SJSA1 (cell line): Measurements from ENCODE around the gene CTNNBIP1. TPM values are rescaled to one million over a fixed set of nuclear protein-coding genes. Genes with fewer than 3 reads are reported as not detected.
"Not testable (repeated sequence)": the region's sequence is repeated elsewhere in the genome, so short reads cannot be mapped to it uniquely, and the experiment has no call there.

Source experiments
- DNase-seq, 2 experiments: peaks; one replicate each; pipeline ENCODE4 v3.0.0-alpha.2; 2015 to 2020; ENCODE audit warnings: low spot score in 2 of 2, low read depth in 1 of 2
- H3K27ac ChIP-seq: fragments of 250-450 bp; sonication (Bioruptor Pico); 2 replicates; pipeline ENCODE4 v1.5.1; 2020; ENCODE audit warnings: mild to moderate bottlenecking, moderate library complexity
- H3K27me3 ChIP-seq: fragments of 250-450 bp; sonication (Bioruptor Pico); replicated peaks from 2 replicates; pipeline ENCODE4 v1.5.1; 2020; ENCODE audit warnings: mild to moderate bottlenecking, moderate library complexity
- H3K36me3 ChIP-seq: fragments of 250-450 bp; sonication (Bioruptor Pico); 2 replicates; pipeline ENCODE4 v1.5.1; 2020; ENCODE audit warnings: mild to moderate bottlenecking
- H3K4me1 ChIP-seq: fragments of 250-450 bp; sonication (Bioruptor Pico); replicated peaks from 2 replicates; pipeline ENCODE4 v1.6.1; 2021; ENCODE audit warnings: mild to moderate bottlenecking
- H3K4me3 ChIP-seq: fragments of 250-450 bp; sonication (Bioruptor Pico); 2 replicates; pipeline ENCODE4 v1.5.1; 2020; ENCODE audit warnings: mild to moderate bottlenecking
- H3K9me3 ChIP-seq: fragments of 250-450 bp; sonication (Bioruptor Pico); replicated peaks from 2 replicates; pipeline ENCODE4 v1.5.1; 2020; ENCODE audit warnings: mild to moderate bottlenecking
- total RNA-seq: library from RNA; depleted of rRNA; stranded (reverse); fragments of >200 nt; shearing (Covaris generic); gene quantifications from 2 replicates; pipeline ENCODE4 v1.2.3, GENCODE V29; 2014

Gene CTNNBIP1
- total RNA-seq, 1 experiment from 2014 or later = 37.6 TPM

DNA sequence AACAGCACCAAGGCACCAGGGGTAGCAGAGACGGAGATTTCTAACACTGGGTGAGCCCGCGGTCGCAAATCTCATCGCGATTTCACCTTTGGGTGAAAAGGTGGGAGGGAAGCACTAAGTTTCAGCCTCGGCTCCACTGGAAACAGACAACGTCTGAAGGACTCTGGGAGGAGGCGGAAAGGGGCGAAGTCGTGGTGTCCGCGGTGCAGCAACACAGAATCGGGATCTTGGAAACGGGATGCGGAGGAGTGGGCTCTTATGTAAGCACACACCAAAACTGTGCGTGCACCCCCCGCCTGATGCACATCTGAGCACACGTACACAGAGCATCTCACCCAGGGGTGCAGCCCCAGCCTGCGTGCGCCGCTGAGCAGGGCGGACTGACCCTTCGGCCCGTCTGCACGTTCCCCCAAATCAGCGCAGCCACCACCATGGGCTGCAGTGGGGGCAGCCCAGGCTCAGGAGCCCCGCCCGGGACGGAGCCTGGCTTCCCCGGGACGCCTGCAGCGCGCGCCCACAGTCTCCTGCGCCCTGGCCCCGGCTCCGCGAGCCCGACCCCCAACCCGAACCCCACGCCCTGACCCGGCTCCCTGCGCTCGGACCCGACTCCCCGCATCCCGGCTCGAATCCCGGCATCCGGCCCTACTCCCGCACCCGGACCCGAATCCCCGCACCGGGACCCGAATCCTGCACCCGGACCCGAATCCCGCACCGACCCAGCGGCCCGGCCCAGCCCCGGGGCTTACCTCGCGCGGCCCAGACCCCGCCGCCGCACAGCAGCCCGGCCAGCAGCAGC lies 87.0 kb downstream of the CTNNBIP1 start:
- peak in 1 of 2 experiments; percentile 35 for DNase-seq
- Histone ChIP-seq H3K4me3 (peak overlapping the region; percentile 98), H3K27me3 (no peaks in the 10 kb centered on the region), H3K9me3 (no peaks in the 10 kb centered on the region; the same call in 1 of the 2 replicates), H3K27ac (no peak overlapping the region), H3K4me1 (peaks cover 35% of the 10 kb centered on the region), H3K36me3 (peaks cover 8% of the 10 kb centered on the region)

GRCh38 chr1:9822490-9822889 lies 87.6 kb downstream of the CTNNBIP1 start:
- peak in 1 of 2 experiments; percentile 16 for DNase-seq
- Histone ChIP-seq H3K4me3 (peak overlapping the region; percentile 98), H3K36me3 (peaks cover 8% of the 10 kb centered on the region), H3K4me1 (peaks cover 35% of the 10 kb centered on the region), H3K9me3 (no peaks in the 10 kb centered on the region; the same call in 1 of the 2 replicates), H3K27ac (no peak overlapping the region), H3K27me3 (no peaks in the 10 kb centered on the region)

DNA sequence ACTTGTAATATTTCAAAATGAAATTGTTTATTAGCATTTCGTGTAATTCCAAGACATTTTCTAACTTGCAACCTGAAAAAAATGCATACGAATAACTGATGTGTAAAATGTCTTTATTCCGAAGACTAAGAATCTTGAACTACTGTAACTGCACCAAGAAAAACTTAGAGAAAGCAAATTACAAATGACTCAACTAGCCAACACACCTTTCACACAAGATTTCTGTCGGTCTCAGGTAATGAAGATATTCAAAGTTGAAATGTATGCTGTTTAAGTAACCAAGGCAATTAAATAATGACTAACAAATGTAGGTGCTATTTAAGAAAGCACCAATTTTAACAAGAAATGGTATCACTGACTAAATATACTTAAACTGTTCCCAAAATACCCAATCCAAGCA lies 88.4 kb downstream of the CTNNBIP1 start:
- H3K36me3 ChIP-seq = peaks cover 8% of the 10 kb centered on the region
- H3K4me3 ChIP-seq = no peak overlapping the region

GRCh38 chr1:9820521-9820920 lies 89.5 kb downstream of the CTNNBIP1 start:
- DNase-seq = no peak

More for the DNA sequence above, 88.4 kb downstream of the CTNNBIP1 start:
- H3K9me3 ChIP-seq = no peaks in the 10 kb centered on the region; the same call in 1 of the 2 replicates
- DNase-seq = no peak
- no peak overlapping the region for H3K27ac ChIP-seq
- H3K27me3 ChIP-seq = no peaks in the 10 kb centered on the region
- H3K4me1 ChIP-seq = peaks cover 35% of the 10 kb centered on the region

GRCh38 chr1:9817734-9818133 lies 92.3 kb downstream of the CTNNBIP1 start:
- no peak for DNase-seq

More at GRCh38 chr1:9820521-9820920, 89.5 kb downstream of the CTNNBIP1 start:
- Histone ChIP-seq H3K9me3 (no peaks in the 10 kb centered on the region; the same call in 1 of the 2 replicates), H3K27me3 (no peaks in the 10 kb centered on the region), H3K27ac (no peak overlapping the region), H3K4me1 (peaks cover 27% of the 10 kb centered on the region), H3K36me3 (peaks cover 8% of the 10 kb centered on the region), H3K4me3 (no peak overlapping the region)

DNA sequence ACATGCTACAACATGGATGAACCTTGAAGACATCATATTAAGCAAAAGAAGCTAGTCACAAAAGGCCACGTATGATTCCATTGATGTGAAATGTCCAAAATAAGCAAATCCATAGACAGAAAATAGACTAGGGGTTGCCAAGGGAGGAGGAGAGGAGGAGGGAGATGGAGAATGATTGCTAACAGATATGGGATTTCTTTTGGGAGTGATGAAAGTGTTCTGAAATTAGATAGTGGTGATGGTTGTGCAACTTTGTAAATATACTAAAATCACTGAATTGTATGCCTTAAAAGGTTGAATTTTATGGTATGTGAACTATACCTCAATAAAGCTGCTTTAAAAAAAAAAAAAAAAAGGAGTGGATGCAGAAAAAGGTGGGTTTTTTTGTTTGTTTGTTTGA lies 93.9 kb downstream of the CTNNBIP1 start:
- no peaks in the 10 kb centered on the region for H3K9me3 ChIP-seq
- no peak overlapping the region for H3K4me3 ChIP-seq
- no peaks in the 10 kb centered on the region for H3K4me1 ChIP-seq
- H3K27ac ChIP-seq = no peak overlapping the region
- no peak for DNase-seq
- no peaks in the 10 kb centered on the region for H3K36me3 ChIP-seq
- no peaks in the 10 kb centered on the region for H3K27me3 ChIP-seq

More at GRCh38 chr1:9817734-9818133, 92.3 kb downstream of the CTNNBIP1 start:
- Histone ChIP-seq H3K27ac (no peak overlapping the region), H3K36me3 (no peaks in the 10 kb centered on the region), H3K9me3 (no peaks in the 10 kb centered on the region), H3K4me1 (peaks cover 8% of the 10 kb centered on the region), H3K4me3 (no peak overlapping the region), H3K27me3 (no peaks in the 10 kb centered on the region)

DNA sequence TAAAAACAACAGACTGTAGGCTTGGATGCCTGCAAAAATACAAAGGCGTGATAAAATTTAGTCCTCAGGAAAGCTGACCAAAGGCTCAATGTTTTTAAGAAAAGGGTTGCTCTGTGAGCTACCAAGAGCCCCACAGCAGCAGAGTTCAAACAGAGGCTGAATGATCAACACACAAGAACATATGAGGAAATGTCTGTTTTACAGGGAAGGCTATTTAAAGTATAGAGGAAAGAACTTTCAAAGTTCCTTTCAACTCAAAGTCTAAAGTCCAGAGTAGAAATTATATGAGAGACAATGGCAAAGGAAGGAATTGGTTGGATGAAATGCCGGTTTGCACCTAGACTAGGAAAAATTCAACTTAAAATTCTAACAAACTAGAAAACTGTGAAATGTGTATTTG lies 94.9 kb downstream of the CTNNBIP1 start:
- no peaks in the 10 kb centered on the region for H3K4me1 ChIP-seq
- H3K36me3 ChIP-seq = no peaks in the 10 kb centered on the region
- H3K27me3 ChIP-seq = no peaks in the 10 kb centered on the region
- no peak overlapping the region for H3K4me3 ChIP-seq
- H3K27ac ChIP-seq = no peak overlapping the region
- no peaks in the 10 kb centered on the region for H3K9me3 ChIP-seq
- DNase-seq = no peak

- H3K4me1 ChIP-seq = no peaks in the 10 kb centered on the region
- no peak overlapping the region for H3K27ac ChIP-seq
- no peak for DNase-seq
- H3K4me3 ChIP-seq = no peak overlapping the region
- H3K27me3 ChIP-seq = no peaks in the 10 kb centered on the region
- no peaks in the 10 kb centered on the region for H3K9me3 ChIP-seq
- H3K36me3 ChIP-seq = no peaks in the 10 kb centered on the region
These were observed 95.5 kb downstream of the CTNNBIP1 start for GRCh38 chr1:9814619-9815018.

GRCh38 chr1:9811239-9811966 lies 98.7 kb downstream of the CTNNBIP1 start:
- Histone ChIP-seq H3K36me3 (peaks cover 2% of the 10 kb centered on the region; the same call in 1 of the 2 replicates), H3K4me1 (no peaks in the 10 kb centered on the region), H3K27ac (no peak overlapping the region), H3K27me3 (no peaks in the 10 kb centered on the region), H3K4me3 (no peak overlapping the region), H3K9me3 (no peaks in the 10 kb centered on the region)
- no peak for DNase-seq

GRCh38 chr1:9809100-9809510 lies 101.0 kb downstream of the CTNNBIP1 start:
- DNase-seq = no peak

GRCh38 chr1:9808459-9808858 lies 101.6 kb downstream of the CTNNBIP1 start:
- no peak overlapping the region for H3K4me3 ChIP-seq
- H3K27me3 ChIP-seq = no peaks in the 10 kb centered on the region
- H3K36me3 ChIP-seq = peaks cover 2% of the 10 kb centered on the region; the same call in 1 of the 2 replicates
- DNase-seq = no peak
- no peak overlapping the region for H3K27ac ChIP-seq
- no peaks in the 10 kb centered on the region for H3K9me3 ChIP-seq
- H3K4me1 ChIP-seq = no peaks in the 10 kb centered on the region

More at GRCh38 chr1:9809100-9809510, 101.0 kb downstream of the CTNNBIP1 start:
- H3K9me3 ChIP-seq = no peaks in the 10 kb centered on the region
- no peak overlapping the region for H3K4me3 ChIP-seq
- peaks cover 2% of the 10 kb centered on the region; the same call in 1 of the 2 replicates for H3K36me3 ChIP-seq
- no peaks in the 10 kb centered on the region for H3K4me1 ChIP-seq
- H3K27ac ChIP-seq = no peak overlapping the region
- no peaks in the 10 kb centered on the region for H3K27me3 ChIP-seq

- H3K36me3 ChIP-seq = peaks cover 2% of the 10 kb centered on the region; the same call in 1 of the 2 replicates
- H3K27me3 ChIP-seq = no peaks in the 10 kb centered on the region
- H3K4me1 ChIP-seq = no peaks in the 10 kb centered on the region
- H3K9me3 ChIP-seq = no peaks in the 10 kb centered on the region
- no peak overlapping the region for H3K4me3 ChIP-seq
- no peak for DNase-seq
- H3K27ac ChIP-seq = no peak overlapping the region
These were observed 102.5 kb downstream of the CTNNBIP1 start for GRCh38 chr1:9807541-9807940.

GRCh38 chr1:9805972-9806371 lies 104.1 kb downstream of the CTNNBIP1 start:
- H3K9me3 ChIP-seq, H3K36me3 ChIP-seq, H3K27ac ChIP-seq, H3K4me3 ChIP-seq, H3K4me1 ChIP-seq, DNase-seq, H3K27me3 ChIP-seq: not testable (repeated sequence)

GRCh38 chr1:9805006-9805508 lies 105.0 kb downstream of the CTNNBIP1 start:
- Histone ChIP-seq H3K36me3 (peaks cover 2% of the 10 kb centered on the region; the same call in 1 of the 2 replicates), H3K27me3 (no peaks in the 10 kb centered on the region), H3K27ac (no peak overlapping the region), H3K4me1 (no peaks in the 10 kb centered on the region), H3K9me3 (no peaks in the 10 kb centered on the region), H3K4me3 (no peak overlapping the region)
- no peak for DNase-seq
